H1 (cell line): Measurements from ENCODE around the gene ENPP6. TPM values are rescaled to one million over a fixed set of nuclear protein-coding genes. Genes with fewer than 3 reads are reported as not detected.

ENCODE experiments used
- CTCF ChIA-PET: fragments of 300-600 bp; sonication (Branson Sonifier 250); formaldehyde crosslinking; loops from one replicate; lab custom pipeline; 2021; ENCODE audit not compliant: partially characterized antibody; lab: Charles Lee
- POLR2A ChIA-PET: fragments of 300-600 bp; sonication (Branson Sonifier 250); formaldehyde crosslinking; loops from one replicate; lab custom pipeline; 2021; ENCODE audit warnings: inconsistent platforms; ENCODE audit not compliant: partially characterized antibody; lab: Charles Lee
- DNase-seq, 2 experiments: peaks; one replicate each; pipeline versions ENCODE4 v3.0.0 to v3.0.0-alpha.2; 2010 to 2022; ENCODE audit warnings: low spot score in 2 of 2, low read depth in 1 of 2, mixed read lengths in 1 of 2
- FAIRE-seq: peaks from 2 replicates; lab custom pipeline; 2011; peaks lifted over from hg19 to GRCh38; lab: Jason Lieb, UNC
- H2AFZ ChIP-seq: 2 replicates; pipeline ENCODE4 v1.8.1; 2012; ENCODE audit warnings: low read length, inconsistent platforms
- H2AK5ac ChIP-seq: 2 replicates; pipeline ENCODE4 v1.6.1; 2013; ENCODE audit warnings: low read depth, low read length
- H2BK120ac ChIP-seq: replicated peaks from 2 replicates; pipeline ENCODE3; 2013; ENCODE audit warnings: low read depth, low read length, inconsistent platforms
- H2BK12ac ChIP-seq: 2 replicates; pipeline ENCODE4 v1.6.1; 2013; ENCODE audit warnings: low read depth, low read length
- H2BK15ac ChIP-seq: 2 replicates; pipeline ENCODE4 v1.6.1; 2013; ENCODE audit warnings: low read length
- H2BK20ac ChIP-seq: 2 replicates; pipeline ENCODE4 v1.6.1; 2013; ENCODE audit warnings: low read length
- H2BK5ac ChIP-seq: 2 replicates; pipeline ENCODE4 v1.6.1; 2013; ENCODE audit warnings: low read depth, low read length
- H3K14ac ChIP-seq: 2 replicates; pipeline ENCODE4 v1.6.1; 2013; ENCODE audit warnings: inconsistent platforms; ENCODE audit not compliant: insufficient read length
- H3K18ac ChIP-seq: 2 replicates; pipeline ENCODE4 v1.6.1; 2013; ENCODE audit warnings: low read length; ENCODE audit errors: extremely low read depth
- H3K23ac ChIP-seq: 2 replicates; pipeline ENCODE4 v1.6.1; 2013; ENCODE audit warnings: inconsistent platforms; ENCODE audit not compliant: insufficient read length
- H3K23me2 ChIP-seq: 2 replicates; pipeline ENCODE4 v1.6.1; 2013; ENCODE audit warnings: low read depth, low read length
- H3K27ac ChIP-seq: 2 replicates; pipeline ENCODE4 v1.6.1; 2011; ENCODE audit warnings: low read depth, low read length, inconsistent platforms
- H3K27me3 ChIP-seq, 4 experiments: replicated peaks in 1 of 4; 1 replicate in 1 of 4; 2 replicates in 3 of 4; pipeline versions ENCODE4 v1.6.1 to v1.8.1; 2011 to 2013; ENCODE audit warnings: low read length in 3 of 4, mild to moderate bottlenecking in 3 of 4, inconsistent platforms in 2 of 4, mixed read lengths in 2 of 4, moderate library complexity in 1 of 4; ENCODE audit not compliant: control insufficient read depth in 3 of 4, insufficient read depth in 3 of 4; ENCODE audit errors: extremely low read depth in 1 of 4
- H3K36me3 ChIP-seq, 4 experiments: 2 replicates each; pipeline versions ENCODE4 v1.6.1 to v1.8.1; 2011 to 2013; ENCODE audit warnings: mild to moderate bottlenecking in 4 of 4, low read length in 3 of 4, moderate library complexity in 2 of 4, control low read depth in 1 of 4, inconsistent platforms in 1 of 4; ENCODE audit not compliant: insufficient read depth in 4 of 4, control insufficient read depth in 2 of 4
- H3K4ac ChIP-seq: replicated peaks from 2 replicates; pipeline ENCODE3; 2013; ENCODE audit warnings: low read length, low read depth, mixed read lengths, inconsistent platforms; ENCODE audit not compliant: insufficient read length
- H3K4me1 ChIP-seq, 4 experiments: replicated peaks in 1 of 4; 1 replicate in 1 of 4; 2 replicates in 3 of 4; pipeline versions ENCODE4 v1.6.1 to v1.8.1; 2011 to 2013; ENCODE audit warnings: low read length in 3 of 4, inconsistent platforms in 2 of 4, mixed read lengths in 1 of 4; ENCODE audit not compliant: insufficient read depth in 4 of 4, control insufficient read depth in 3 of 4
- H3K4me2 ChIP-seq, 2 experiments: 2 replicates each; pipeline versions ENCODE4 v1.6.1 to v1.8.1; 2011 to 2013; ENCODE audit warnings: low read depth in 2 of 2, low read length in 2 of 2, control low read depth in 1 of 2, inconsistent platforms in 1 of 2, mild to moderate bottlenecking in 1 of 2; ENCODE audit not compliant: insufficient read depth in 1 of 2
- H3K4me3 ChIP-seq, 4 experiments: fragments of 200-600, 300-600 bp in 1 of 4; sonication (generic), shearing (Covaris generic), sonication (Bioruptor Twin) in 1 of 4; 2 replicates each; pipeline versions ENCODE4 v1.5.1 to v1.8.1; 2011 to 2016; ENCODE audit warnings: low read length in 4 of 4, low read depth in 3 of 4, control low read depth in 2 of 4, inconsistent platforms in 2 of 4, mild to moderate bottlenecking in 2 of 4, mixed read lengths in 1 of 4, moderate library complexity in 1 of 4; ENCODE audit not compliant: insufficient read depth in 2 of 4; ENCODE audit errors: extremely low read depth in 1 of 4
- H3K56ac ChIP-seq: replicated peaks from 2 replicates; pipeline ENCODE3; 2013; ENCODE audit warnings: low read depth, mild to moderate bottlenecking, mixed read lengths, low read length, inconsistent platforms; ENCODE audit not compliant: insufficient read length
- H3K79me1 ChIP-seq: 2 replicates; pipeline ENCODE4 v1.6.1; 2013; ENCODE audit warnings: low read depth, low read length, control low read depth
- H3K79me2 ChIP-seq, 2 experiments: 2 replicates each; pipeline versions ENCODE4 v1.6.1 to v1.8.1; 2012 to 2013; ENCODE audit warnings: low read length in 2 of 2, mild to moderate bottlenecking in 2 of 2, inconsistent platforms in 1 of 2; ENCODE audit not compliant: insufficient read depth in 2 of 2, control insufficient read depth in 1 of 2
- H3K9ac ChIP-seq, 4 experiments: replicated peaks in 1 of 4; 1 replicate in 1 of 4; 2 replicates in 3 of 4; pipeline versions ENCODE4 v1.6.1 to v1.8.1; 2011 to 2013; ENCODE audit warnings: low read depth in 3 of 4, low read length in 3 of 4, control low read depth in 2 of 4, mild to moderate bottlenecking in 2 of 4, moderate library complexity in 2 of 4, inconsistent platforms in 1 of 4; ENCODE audit errors: extremely low read depth in 1 of 4
- H3K9me3 ChIP-seq, 2 experiments: 2 replicates each; pipeline versions ENCODE4 v1.6.1 to v1.8.1; 2012 to 2013; ENCODE audit warnings: mild to moderate bottlenecking in 2 of 2, moderate library complexity in 2 of 2, control low read depth in 1 of 2, inconsistent platforms in 1 of 2, low read depth in 1 of 2, low read length in 1 of 2, mixed read lengths in 1 of 2; ENCODE audit not compliant: insufficient read depth in 2 of 2
- H4K20me1 ChIP-seq, 2 experiments: replicated peaks in 1 of 2; 2 replicates each; pipeline versions ENCODE3 to v1.8.1; 2011 to 2013; ENCODE audit warnings: inconsistent platforms in 2 of 2, low read length in 2 of 2, mild to moderate bottlenecking in 1 of 2; ENCODE audit not compliant: insufficient read depth in 2 of 2, control insufficient read depth in 1 of 2
- H4K5ac ChIP-seq: 2 replicates; pipeline ENCODE4 v1.6.1; 2013; ENCODE audit warnings: low read length, low read depth, mixed read lengths, inconsistent platforms; ENCODE audit not compliant: insufficient read length
- H4K8ac ChIP-seq: 2 replicates; pipeline ENCODE4 v1.8.0; 2013; ENCODE audit warnings: mild to moderate bottlenecking, moderate library complexity, low read length, inconsistent platforms; ENCODE audit not compliant: insufficient read depth; ENCODE audit errors: extremely low read depth
- H4K91ac ChIP-seq: replicated peaks from 2 replicates; pipeline ENCODE3; 2013; ENCODE audit warnings: low read length, mixed read lengths, inconsistent platforms; ENCODE audit not compliant: insufficient read length
- RFX5 ChIP-seq: IDR thresholded peaks from 2 replicates; pipeline ENCODE4 v1.6.1; 2011; ENCODE audit warnings: low read depth, low read length, improper control_type of control experiment, borderline replicate concordance
- WGBS, 2 experiments: shearing (Covaris generic) in 1 of 2; methylation state at CpG; one replicate each; pipeline versions ENCODE4 v1.1.6 to v1.1.7; 2013 to 2015; ENCODE audit warnings: low lambda C conversion rate in 2 of 2, mixed read lengths in 2 of 2, inconsistent platforms in 1 of 2, low coverage in 1 of 2, missing lambda C conversion rate in 1 of 2; ENCODE audit not compliant: insufficient replicate concordance in 2 of 2, insufficient coverage in 1 of 2, insufficient read length in 1 of 2; ENCODE audit errors: extremely low coverage in 1 of 2, missing lambda C conversion rate in 1 of 2; 5-methylcytosine and 5-hydroxymethylcytosine counted together
- polyA plus RNA-seq, 7 experiments: library from polyadenylated mRNA; depleted of rRNA in 3 of 7; stranded (reverse) in 5 of 7; unstranded in 2 of 7; fragments of >200 nt in 5 of 7; fragments of 200-250 nt in 2 of 7; gene quantifications; 1 replicate in 5 of 7; 2 replicates in 1 of 7; 4 replicates in 1 of 7; pipeline versions ENCODE4 v1.2.1 to v1.2.3, GENCODE V29; 2011 to 2013; ENCODE audit warnings: missing spikeins in 2 of 7, mixed read lengths in 2 of 7
- total RNA-seq: library from RNA; stranded (reverse); fragmentation: NEBNext Ultra II Directional; extraction: Animal tissue kit (Norgen Biotek cat#: 25700); gene quantifications from 2 replicates; pipeline ENCODE4 v1.2.1, GENCODE V29; 2021

Gene ENPP6
- total and polyA plus RNA-seq, 2 of the 8 experiments (the other 6 are each of a cell fraction or from before 2014, with no cell fraction given) = 0.11 to 0.20 TPM

DNA sequence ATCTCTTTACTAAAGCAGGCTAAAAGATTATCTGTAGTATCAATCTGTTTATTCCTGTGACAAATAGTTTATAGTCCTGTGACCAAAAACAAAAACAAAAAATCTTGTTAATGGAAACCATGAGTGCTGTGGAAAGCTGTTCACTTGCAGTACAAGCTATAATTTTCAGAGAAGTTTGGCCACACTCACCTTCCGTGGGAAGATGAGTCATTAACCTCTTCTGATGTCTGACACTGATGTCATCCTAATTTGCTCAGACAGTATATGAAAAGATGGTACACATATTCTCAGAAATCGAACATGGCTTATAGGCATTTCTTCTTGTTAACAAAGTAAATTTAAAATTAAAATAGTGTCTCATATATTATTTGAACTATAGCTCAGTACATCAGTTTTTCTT, 19.9 kb upstream of the ENPP6 start:
- H3K56ac ChIP-seq = no peak overlapping the region
- no peak overlapping the region for H4K5ac ChIP-seq
- H3K4me1 ChIP-seq = no peaks in the 10 kb centered on the region
- H3K79me1 ChIP-seq = no peaks in the 10 kb centered on the region
- no peak overlapping the region for H3K23ac ChIP-seq
- H3K27me3 ChIP-seq = no peaks in the 10 kb centered on the region
- H2BK20ac ChIP-seq = no peak overlapping the region
- H2BK15ac ChIP-seq = no peak overlapping the region
- no peaks in the 10 kb centered on the region for H3K23me2 ChIP-seq
- WGBS, 2 experiments = 90% methylated on average over 2 of the region's 2 CpGs; no CpG with 5 or more reads in 1 of the 2 experiments
- H3K79me2 ChIP-seq = no peaks in the 10 kb centered on the region
- H3K27ac ChIP-seq = no peak overlapping the region
- H3K9ac ChIP-seq = no peak overlapping the region
- no peak for TF ChIP-seq RFX5
- H2BK12ac ChIP-seq = no peak overlapping the region
- DNase-seq (no peak), FAIRE-seq (no peak)
- CTCF ChIA-PET = interaction anchor here (1.1 to 1.9 kb wide), 4 partner anchors 15 to 138 kb away, joined by 3 to 6 read pairs (median 6); no protein-coding TSS in a partner anchor
- no peak overlapping the region for H3K14ac ChIP-seq
- H4K8ac ChIP-seq = no peak overlapping the region
- no peak overlapping the region for H3K18ac ChIP-seq
- H3K36me3 ChIP-seq = no peaks in the 10 kb centered on the region
- H2BK120ac ChIP-seq = no peak overlapping the region
- no peak overlapping the region for H2AFZ ChIP-seq
- H4K91ac ChIP-seq = no peak overlapping the region
- H4K20me1 ChIP-seq = no peaks in the 10 kb centered on the region
- no peak overlapping the region for H2AK5ac ChIP-seq
- H2BK5ac ChIP-seq = no peak overlapping the region
- H3K4me3 ChIP-seq = no peak overlapping the region
- no peaks in the 10 kb centered on the region for H3K9me3 ChIP-seq
- H3K4ac ChIP-seq = no peak overlapping the region
- POLR2A ChIA-PET = no interaction called here
- H3K4me2 ChIP-seq = no peak overlapping the region
